K562 (cell line): ENCODE results near the gene ANKRD13B. TPM values are rescaled to one million over a fixed set of nuclear protein-coding genes. Genes with fewer than 3 reads are reported as not detected.

Experiments
- ADNP ChIP-seq: fragments of 200-800 bp; sonication (Bioruptor generic); IDR thresholded peaks from 2 replicates; pipeline ENCODE4 v1.6.1; 2016; ENCODE audit warnings: missing genetic modification characterization, missing compliant biosample characterization
- GATAD2A ChIP-seq: fragments of 450-650 bp; IDR thresholded peaks from 2 replicates; pipeline ENCODE4 v1.6.1; 2017
- HDAC3 ChIP-seq: fragments of 450-650 bp; IDR thresholded peaks from 2 replicates; pipeline ENCODE4 v1.6.1; 2018; ENCODE audit warnings: borderline replicate concordance, mild to moderate bottlenecking, moderate library complexity; ENCODE audit not compliant: partially characterized antibody
- HLTF ChIP-seq: fragments of 450-650 bp; IDR thresholded peaks from 2 replicates; pipeline ENCODE4 v1.6.1; 2016
- KDM4B ChIP-seq, 2 experiments: fragments of 450-650 bp in 1 of 2; sonication (generic) in 1 of 2; IDR thresholded peaks; 2 replicates each; pipeline ENCODE4 v1.6.1; 2016 to 2017; ENCODE audit warnings: borderline replicate concordance in 2 of 2, antibody characterized with exemption in 1 of 2, low read depth in 1 of 2, mild to moderate bottlenecking in 1 of 2
- L3MBTL2 ChIP-seq: fragments of 450-650 bp; IDR thresholded peaks from 2 replicates; pipeline ENCODE4 v1.6.1; 2016; ENCODE audit warnings: mild to moderate bottlenecking, moderate library complexity
- MEF2D ChIP-seq: conservative IDR thresholded peaks from 2 replicates; pipeline ENCODE4 v1.6.1; 2016; ENCODE audit warnings: low read depth, missing genetic modification characterization, missing compliant biosample characterization
- MIER1 ChIP-seq: fragments of 450-650 bp; IDR thresholded peaks from 2 replicates; pipeline ENCODE4 v1.6.1; 2016; ENCODE audit warnings: antibody characterized with exemption, mild to moderate bottlenecking, low read depth
- MTA2 ChIP-seq: fragments of 450-650 bp; IDR thresholded peaks from 2 replicates; pipeline ENCODE4 v1.6.1; 2016; ENCODE audit warnings: low read depth
- RB1 ChIP-seq: fragments of 450-650 bp; IDR thresholded peaks from 2 replicates; pipeline ENCODE4 v1.6.1; 2017; ENCODE audit warnings: low read depth, mild to moderate bottlenecking
- XRCC3 ChIP-seq: fragments of 450-650 bp; IDR thresholded peaks from 2 replicates; pipeline ENCODE4 v1.6.1; 2017; ENCODE audit warnings: mild to moderate bottlenecking, moderate library complexity
- ZBTB34 ChIP-seq: fragments of 250-450 bp; sonication (Bioruptor Pico); IDR thresholded peaks from 2 replicates; pipeline ENCODE4 v1.8.0; 2021; ENCODE audit warnings: mild to moderate bottlenecking, moderate library complexity
- ZEB2 ChIP-seq: fragments of 450-650 bp; IDR thresholded peaks from 2 replicates; pipeline ENCODE4 v1.6.1; 2016
- ZNF134 ChIP-seq: fragments of 250-450 bp; sonication (Bioruptor Pico); conservative IDR thresholded peaks from 2 replicates; pipeline ENCODE4 v1.4.0; 2020
- ZNF263 ChIP-seq: sonication (generic); formaldehyde crosslinking; IDR thresholded peaks from 2 replicates; pipeline ENCODE4 v1.8.0; 2022; ENCODE audit warnings: mild to moderate bottlenecking, missing genetic modification reagents, borderline replicate concordance
- ZNF589 ChIP-seq: fragments of 200-800 bp; sonication (Bioruptor generic); IDR thresholded peaks from 2 replicates; pipeline ENCODE4 v1.6.1; 2016; ENCODE audit warnings: low read depth, missing genetic modification characterization, missing compliant biosample characterization
- ZNF77 ChIP-seq: fragments of 250-450 bp; sonication (Bioruptor Pico); IDR thresholded peaks from 2 replicates; pipeline ENCODE4 v1.5.0; 2020
- polyA plus RNA-seq, 8 experiments: library from polyadenylated mRNA; depleted of rRNA in 4 of 8; stranded (reverse) in 5 of 8; unstranded in 3 of 8; fragments of >200 nt; fragmentation: Nextera tagmentation in 2 of 8; fragmentation: Illumina TruSeq in 1 of 8; extraction: Ambion mirVana in 2 of 8; extraction: Trizol in 1 of 8; gene quantifications; 2 replicates each; pipeline versions ENCODE4 v1.2.1 to v1.2.3, GENCODE V29; 2011 to 2014; ENCODE audit warnings: inconsistent platforms in 1 of 8, missing spikeins in 1 of 8
- total RNA-seq, 7 experiments: library from RNA; depleted of rRNA in 6 of 7; stranded (reverse); fragments of >200 nt in 6 of 7; fragmentation: Illumina TruSeq in 2 of 7; extraction: Trizol in 2 of 7; gene quantifications; 2 replicates each; pipeline versions ENCODE4 v1.2.1 to v1.2.3, GENCODE V29; 2011 to 2021; ENCODE audit warnings: low replicate concordance in 1 of 7
- TF ChIP-seq, protein P1 (sequence below): sonication (generic); formaldehyde crosslinking; IDR thresholded peaks from 2 replicates; pipeline ENCODE4 v1.8.0; 2022; ENCODE audit warnings: mild to moderate bottlenecking, low read depth, missing genetic modification reagents
- TF ChIP-seq, protein P2 (sequence below), 2 experiments: IDR thresholded peaks; 2 replicates each; pipeline ENCODE4 v1.6.1; 2012; ENCODE audit warnings: improper control_type of control experiment in 2 of 2, low read depth in 2 of 2, low read length in 2 of 2, borderline replicate concordance in 1 of 2
- TF ChIP-seq, protein P3 (sequence below): fragments of 150-350 bp; IDR thresholded peaks from 2 replicates; pipeline ENCODE4 v1.6.1; 2014; ENCODE audit warnings: low read depth, mild to moderate bottlenecking, low read length, borderline replicate concordance

Gene ANKRD13B
- total and polyA plus RNA-seq, 9 of the 15 experiments (the other 6 are each of a cell fraction or from before 2014, with no cell fraction given) = 0.15 to 28.1 (median 4.6) TPM

- TF ChIP-seq, protein P1, sequence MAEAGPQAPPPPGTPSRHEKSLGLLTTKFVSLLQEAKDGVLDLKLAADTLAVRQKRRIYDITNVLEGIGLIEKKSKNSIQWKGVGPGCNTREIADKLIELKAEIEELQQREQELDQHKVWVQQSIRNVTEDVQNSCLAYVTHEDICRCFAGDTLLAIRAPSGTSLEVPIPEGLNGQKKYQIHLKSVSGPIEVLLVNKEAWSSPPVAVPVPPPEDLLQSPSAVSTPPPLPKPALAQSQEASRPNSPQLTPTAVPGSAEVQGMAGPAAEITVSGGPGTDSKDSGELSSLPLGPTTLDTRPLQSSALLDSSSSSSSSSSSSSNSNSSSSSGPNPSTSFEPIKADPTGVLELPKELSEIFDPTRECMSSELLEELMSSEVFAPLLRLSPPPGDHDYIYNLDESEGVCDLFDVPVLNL (CRISPR knock-in tag) = no peak
- TF ChIP-seq ZBTB34 (no peak), MTA2 (0 out of 2 replicates have a peak, but pooled peaks have one; percentile 10), ZEB2 (no peak), ZNF77 (CRISPR knock-in tag) (no peak), KDM4B (IDR thresholded peaks at IDR 0.05; ENCODE audit: borderline replicate concordance in 2 of 2, low read depth in 1 of 2) (no peak), ZNF263 (CRISPR knock-in tag) (no peak), ADNP (tag) (no peak), ZNF589 (CRISPR knock-in tag) (no peak), MEF2D (no peak), HDAC3 (no peak), MIER1 (no peak), HLTF (no peak), ZNF134 (CRISPR knock-in tag) (no peak), GATAD2A (peak; percentile 17; the same call in 1 of the 2 replicates), RB1 (no peak), L3MBTL2 (no peak), XRCC3 (no peak)
- TF ChIP-seq, protein P2, sequence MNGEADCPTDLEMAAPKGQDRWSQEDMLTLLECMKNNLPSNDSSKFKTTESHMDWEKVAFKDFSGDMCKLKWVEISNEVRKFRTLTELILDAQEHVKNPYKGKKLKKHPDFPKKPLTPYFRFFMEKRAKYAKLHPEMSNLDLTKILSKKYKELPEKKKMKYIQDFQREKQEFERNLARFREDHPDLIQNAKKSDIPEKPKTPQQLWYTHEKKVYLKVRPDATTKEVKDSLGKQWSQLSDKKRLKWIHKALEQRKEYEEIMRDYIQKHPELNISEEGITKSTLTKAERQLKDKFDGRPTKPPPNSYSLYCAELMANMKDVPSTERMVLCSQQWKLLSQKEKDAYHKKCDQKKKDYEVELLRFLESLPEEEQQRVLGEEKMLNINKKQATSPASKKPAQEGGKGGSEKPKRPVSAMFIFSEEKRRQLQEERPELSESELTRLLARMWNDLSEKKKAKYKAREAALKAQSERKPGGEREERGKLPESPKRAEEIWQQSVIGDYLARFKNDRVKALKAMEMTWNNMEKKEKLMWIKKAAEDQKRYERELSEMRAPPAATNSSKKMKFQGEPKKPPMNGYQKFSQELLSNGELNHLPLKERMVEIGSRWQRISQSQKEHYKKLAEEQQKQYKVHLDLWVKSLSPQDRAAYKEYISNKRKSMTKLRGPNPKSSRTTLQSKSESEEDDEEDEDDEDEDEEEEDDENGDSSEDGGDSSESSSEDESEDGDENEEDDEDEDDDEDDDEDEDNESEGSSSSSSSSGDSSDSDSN (IDR thresholded peaks at IDR 0.05; ENCODE audit: borderline replicate concordance in 1 of 2, low read depth in 2 of 2, low read length in 2 of 2) = no peak
- TF ChIP-seq, protein P3, sequence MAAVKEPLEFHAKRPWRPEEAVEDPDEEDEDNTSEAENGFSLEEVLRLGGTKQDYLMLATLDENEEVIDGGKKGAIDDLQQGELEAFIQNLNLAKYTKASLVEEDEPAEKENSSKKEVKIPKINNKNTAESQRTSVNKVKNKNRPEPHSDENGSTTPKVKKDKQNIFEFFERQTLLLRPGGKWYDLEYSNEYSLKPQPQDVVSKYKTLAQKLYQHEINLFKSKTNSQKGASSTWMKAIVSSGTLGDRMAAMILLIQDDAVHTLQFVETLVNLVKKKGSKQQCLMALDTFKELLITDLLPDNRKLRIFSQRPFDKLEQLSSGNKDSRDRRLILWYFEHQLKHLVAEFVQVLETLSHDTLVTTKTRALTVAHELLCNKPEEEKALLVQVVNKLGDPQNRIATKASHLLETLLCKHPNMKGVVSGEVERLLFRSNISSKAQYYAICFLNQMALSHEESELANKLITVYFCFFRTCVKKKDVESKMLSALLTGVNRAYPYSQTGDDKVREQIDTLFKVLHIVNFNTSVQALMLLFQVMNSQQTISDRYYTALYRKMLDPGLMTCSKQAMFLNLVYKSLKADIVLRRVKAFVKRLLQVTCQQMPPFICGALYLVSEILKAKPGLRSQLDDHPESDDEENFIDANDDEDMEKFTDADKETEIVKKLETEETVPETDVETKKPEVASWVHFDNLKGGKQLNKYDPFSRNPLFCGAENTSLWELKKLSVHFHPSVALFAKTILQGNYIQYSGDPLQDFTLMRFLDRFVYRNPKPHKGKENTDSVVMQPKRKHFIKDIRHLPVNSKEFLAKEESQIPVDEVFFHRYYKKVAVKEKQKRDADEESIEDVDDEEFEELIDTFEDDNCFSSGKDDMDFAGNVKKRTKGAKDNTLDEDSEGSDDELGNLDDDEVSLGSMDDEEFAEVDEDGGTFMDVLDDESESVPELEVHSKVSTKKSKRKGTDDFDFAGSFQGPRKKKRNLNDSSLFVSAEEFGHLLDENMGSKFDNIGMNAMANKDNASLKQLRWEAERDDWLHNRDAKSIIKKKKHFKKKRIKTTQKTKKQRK = no peak
Observed at GRCh38 chr17:29663155-29663554, 70.2 kb downstream of the ANKRD13B start (continued).
